ENCODE results near the gene B4GALT7.

DNA sequence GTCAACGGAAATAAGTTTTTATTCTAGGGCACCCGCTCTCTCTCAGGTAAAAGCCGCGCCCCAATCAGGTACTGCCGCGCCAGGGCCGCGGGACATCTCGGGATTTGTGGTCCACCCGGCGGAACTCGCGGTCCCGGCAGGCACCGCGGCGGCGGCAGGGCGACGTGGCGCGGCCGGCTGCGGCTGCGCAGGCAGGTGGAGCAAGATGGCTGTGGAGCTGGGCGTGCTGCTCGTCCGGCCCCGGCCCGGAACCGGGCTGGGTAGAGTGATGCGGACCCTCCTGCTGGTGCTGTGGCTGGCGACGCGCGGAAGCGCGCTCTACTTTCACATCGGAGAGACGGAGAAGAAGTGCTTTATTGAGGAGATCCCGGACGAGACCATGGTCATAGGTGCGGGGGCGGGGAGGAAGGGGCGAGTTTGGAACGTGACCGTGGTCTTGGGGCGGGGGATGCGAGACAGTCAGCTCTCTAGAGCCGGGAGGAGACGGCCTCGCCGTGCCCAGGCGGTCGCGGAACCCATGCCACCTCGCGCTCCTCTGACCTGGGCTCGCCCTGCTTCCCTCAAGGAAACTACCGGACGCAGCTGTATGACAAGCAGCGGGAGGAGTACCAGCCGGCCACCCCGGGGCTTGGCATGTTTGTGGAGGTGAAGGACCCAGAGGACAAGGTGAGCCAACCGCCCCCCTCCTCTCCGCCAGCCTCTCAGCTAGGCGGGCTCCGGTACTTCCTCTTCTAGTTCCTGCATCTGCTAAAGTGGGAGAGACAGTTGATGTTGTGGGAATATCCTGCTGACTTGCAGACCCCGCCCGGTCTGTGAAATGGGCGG, 7.7 kb upstream of the B4GALT7 start, which contains the start of gene TMED9:
- no peak for TF ChIP-seq CTCF (IDR thresholded peaks at IDR 0.05; ENCODE audit: borderline replicate concordance, extremely low read depth, low read length, poor library complexity, severe bottlenecking)
- TF ChIP-seq EZH2 (IDR thresholded peaks at IDR 0.05; ENCODE audit: borderline replicate concordance, low read depth, low read length, severe bottlenecking): no peak
